GM19455 (cell line): Measurements from ENCODE around the gene C11orf71.

ENCODE experiments used
- ATAC-seq: cut with Tn5 transposase; IDR thresholded peaks from one replicate; pipeline ENCODE4 v1.9.1; 2021; ENCODE audit not compliant: unreplicated experiment

Gene C11orf71

DNA sequence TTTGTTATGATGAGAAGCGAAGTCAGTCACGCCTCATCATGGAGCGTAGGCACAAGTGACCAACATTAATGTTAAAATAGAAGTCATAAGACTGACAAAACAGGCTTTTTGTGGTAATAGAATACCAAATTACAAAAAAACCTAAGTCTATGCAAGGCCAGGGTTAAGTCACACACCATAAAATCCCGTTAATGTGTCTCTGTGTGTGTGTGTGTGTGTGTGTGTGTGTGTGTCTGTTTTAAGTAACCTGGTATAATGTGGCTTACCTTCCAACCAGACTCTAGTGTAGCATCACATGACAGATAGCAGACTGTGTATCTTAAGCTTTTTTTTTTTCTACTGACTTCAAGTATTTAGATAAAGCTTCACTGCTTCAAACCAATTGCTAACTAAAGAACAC lies 38.0 kb downstream of the C11orf71 start:
- ATAC-seq, result no peak

DNA sequence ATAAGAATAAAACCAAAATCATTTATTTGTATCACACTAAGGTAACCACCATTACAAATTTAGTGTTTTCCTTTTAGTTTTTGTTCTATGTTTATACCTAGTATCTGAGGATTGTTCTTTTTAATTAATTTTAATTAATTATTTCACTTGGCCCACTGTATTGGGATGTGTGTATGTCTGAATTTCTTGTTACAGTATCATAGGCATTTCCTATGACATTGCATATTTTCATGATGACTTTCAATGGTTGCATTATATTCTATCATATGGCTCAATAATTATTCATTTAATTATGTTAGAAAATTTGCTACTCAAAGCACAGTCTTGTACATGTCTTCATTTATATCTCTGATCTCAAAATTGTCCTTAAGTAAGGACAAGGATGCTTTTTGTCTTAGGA lies 41.0 kb downstream of the C11orf71 start:
- no peak for ATAC-seq

DNA sequence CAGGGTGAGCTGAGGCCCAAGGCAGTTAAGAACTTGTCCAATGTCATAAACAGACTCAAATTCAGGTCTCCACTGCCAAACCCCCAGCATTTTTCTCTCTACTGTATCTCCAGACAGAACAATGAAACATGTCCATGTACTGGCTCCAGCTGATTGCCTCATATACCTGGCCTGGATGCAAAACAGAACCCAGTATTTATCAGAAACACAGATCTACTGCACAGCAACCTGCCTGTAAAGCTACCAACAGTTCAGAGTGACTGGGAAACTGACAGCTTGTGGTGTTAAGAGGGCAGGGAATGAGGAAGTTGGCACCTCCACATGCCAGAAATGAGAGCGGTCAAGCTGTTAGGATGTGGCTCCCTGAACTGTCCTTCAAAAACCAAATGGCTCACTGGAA lies 41.6 kb downstream of the C11orf71 start:
- ATAC-seq, result no peak

DNA sequence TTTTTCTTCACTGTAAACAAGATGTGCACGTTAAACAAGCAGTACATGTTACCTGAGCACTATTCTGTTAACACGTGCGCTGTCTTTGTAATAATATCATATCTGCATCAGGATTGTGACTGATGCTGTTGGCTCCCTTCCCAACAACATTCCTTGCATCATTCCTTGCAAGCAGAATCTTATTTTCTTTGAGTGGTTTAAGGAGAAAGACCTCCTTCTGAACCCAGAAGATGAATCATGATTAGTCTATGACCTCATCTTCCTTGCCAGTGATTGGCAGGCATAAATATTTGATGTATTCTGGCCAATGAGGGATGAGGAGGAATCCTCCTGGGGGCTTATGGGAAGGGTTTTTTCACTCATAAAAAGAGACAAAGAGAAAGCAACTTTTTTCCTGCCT lies 46.2 kb downstream of the C11orf71 start:
- no peak for ATAC-seq

DNA sequence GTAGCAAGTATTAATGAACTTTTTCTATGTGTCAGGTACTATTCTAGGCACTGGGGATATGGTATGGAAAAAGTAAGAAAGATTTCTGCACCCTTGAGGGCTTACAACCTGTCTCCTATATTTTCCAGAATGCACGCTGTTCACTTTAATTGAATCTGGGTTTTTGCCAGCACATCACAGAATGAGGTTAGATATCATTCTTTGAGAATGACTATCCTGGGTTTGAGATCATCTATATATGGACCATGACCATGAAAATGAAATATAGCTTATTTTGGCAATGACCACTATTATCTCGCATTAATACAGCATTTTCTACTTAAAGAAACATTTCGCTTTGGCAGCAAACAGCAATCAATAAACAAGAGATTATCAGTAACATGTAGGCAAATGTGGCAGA lies 46.9 kb downstream of the C11orf71 start:
- no peak for ATAC-seq

DNA sequence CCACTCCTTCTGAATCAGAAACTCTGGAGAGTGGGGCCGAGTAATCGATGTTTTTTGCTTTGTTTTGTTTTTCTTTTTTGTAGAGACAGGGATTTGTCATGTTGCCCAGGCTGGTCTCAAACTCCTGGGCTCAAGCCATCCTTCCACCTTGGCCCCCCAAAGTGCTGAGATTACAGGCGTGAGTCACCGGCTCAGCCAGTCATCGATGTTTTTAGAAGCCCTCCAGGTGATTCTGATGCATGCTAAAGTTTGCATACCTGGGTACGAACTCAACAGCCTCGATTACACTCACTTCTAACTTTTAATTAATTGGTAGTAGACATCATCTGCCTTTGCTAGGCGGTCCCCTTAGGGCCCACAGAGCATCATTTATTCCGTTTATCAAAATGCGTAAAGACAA lies 50.3 kb downstream of the C11orf71 start:
- ATAC-seq, result no peak
